Transverse colon (tissue), 4 donors: ENCODE results near the gene VGLL2.

ENCODE experiments used
- EP300 ChIP-seq: sonication (generic); formaldehyde crosslinking; IDR thresholded peaks from one replicate; pipeline ENCODE4 v1.6.1; 2017; ENCODE audit warnings: antibody characterized with exemption, low read depth
- POLR2A ChIP-seq: fragments of 450-650 bp; IDR thresholded peaks from one replicate; pipeline ENCODE4 v1.6.1; 2016; ENCODE audit warnings: antibody characterized with exemption, mild to moderate bottlenecking, moderate library complexity
- POLR2AphosphoS5 ChIP-seq, 3 donors: sonication (generic); formaldehyde crosslinking; IDR thresholded peaks; one replicate each; pipeline ENCODE4 v1.6.1; 2016; ENCODE audit warnings: antibody characterized with exemption in 3 of 3
- TF ChIP-seq, protein P1 (sequence below), 5 experiments: fragments of 200-600 bp in 3 of 5; fragments of 450-650 bp in 2 of 5; sonication (generic) in 3 of 5; IDR thresholded peaks; 1 replicate in 2 of 5; 2 replicates in 3 of 5; pipeline ENCODE4 v1.5.1; 2016 to 2017; ENCODE audit warnings: antibody characterized with exemption in 5 of 5, inconsistent platforms in 3 of 5, mild to moderate bottlenecking in 2 of 5, moderate library complexity in 1 of 5

DNA sequence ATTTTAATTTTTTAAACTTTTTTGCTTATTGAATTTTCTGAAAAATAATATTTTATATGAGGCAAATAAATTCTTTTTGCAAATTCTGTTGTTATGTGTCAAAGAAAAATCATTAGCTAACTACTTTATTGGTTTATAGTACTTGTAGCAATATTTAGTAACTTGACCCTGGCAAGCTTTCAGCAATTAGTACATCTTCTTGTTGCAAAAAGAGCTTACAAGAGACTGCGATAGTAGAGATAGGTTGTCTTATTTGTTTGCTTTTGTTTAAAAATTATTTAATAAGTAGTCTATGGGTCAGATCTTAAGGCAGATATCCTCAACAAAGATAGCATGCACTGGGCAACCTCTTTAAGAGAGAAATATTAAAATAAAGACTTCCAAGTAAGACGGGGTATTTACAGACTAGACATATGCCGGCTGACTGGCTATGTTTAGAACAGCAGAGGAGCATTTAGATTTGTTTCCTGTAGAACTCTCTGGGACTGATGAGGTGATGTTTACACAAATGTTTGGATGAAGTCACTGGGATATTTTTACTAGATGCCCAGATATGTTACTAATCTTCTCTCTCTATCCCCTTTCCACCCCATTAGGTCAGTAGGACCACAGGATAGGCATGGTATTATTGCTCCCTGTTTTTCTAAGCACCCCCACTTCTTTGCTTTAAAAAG is 25.0 kb downstream of the VGLL2 start:
- TF ChIP-seq, protein P1, sequence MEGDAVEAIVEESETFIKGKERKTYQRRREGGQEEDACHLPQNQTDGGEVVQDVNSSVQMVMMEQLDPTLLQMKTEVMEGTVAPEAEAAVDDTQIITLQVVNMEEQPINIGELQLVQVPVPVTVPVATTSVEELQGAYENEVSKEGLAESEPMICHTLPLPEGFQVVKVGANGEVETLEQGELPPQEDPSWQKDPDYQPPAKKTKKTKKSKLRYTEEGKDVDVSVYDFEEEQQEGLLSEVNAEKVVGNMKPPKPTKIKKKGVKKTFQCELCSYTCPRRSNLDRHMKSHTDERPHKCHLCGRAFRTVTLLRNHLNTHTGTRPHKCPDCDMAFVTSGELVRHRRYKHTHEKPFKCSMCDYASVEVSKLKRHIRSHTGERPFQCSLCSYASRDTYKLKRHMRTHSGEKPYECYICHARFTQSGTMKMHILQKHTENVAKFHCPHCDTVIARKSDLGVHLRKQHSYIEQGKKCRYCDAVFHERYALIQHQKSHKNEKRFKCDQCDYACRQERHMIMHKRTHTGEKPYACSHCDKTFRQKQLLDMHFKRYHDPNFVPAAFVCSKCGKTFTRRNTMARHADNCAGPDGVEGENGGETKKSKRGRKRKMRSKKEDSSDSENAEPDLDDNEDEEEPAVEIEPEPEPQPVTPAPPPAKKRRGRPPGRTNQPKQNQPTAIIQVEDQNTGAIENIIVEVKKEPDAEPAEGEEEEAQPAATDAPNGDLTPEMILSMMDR (IDR thresholded peaks at IDR 0.05) = no peak
- no peak for TF ChIP-seq EP300
- TF ChIP-seq POLR2A = no peak
- no peak for TF ChIP-seq POLR2AphosphoS5 (IDR thresholded peaks at IDR 0.05)
